Tibial artery (tissue), 4 donors: ENCODE results near the gene CEP63.

Experiments
- DNase-seq, 2 donors: peaks; one replicate each; pipeline ENCODE4 v3.0.0-alpha.2; 2019
- H3K27ac ChIP-seq, 2 donors: fragments of 200-600 bp; sonication (generic) in 1 of 2; 1 replicate in 1 of 2; 2 replicates in 1 of 2; pipeline ENCODE4 v1.5.1; 2018 to 2019; ENCODE audit warnings: mild to moderate bottlenecking in 1 of 2
- H3K27me3 ChIP-seq, 2 donors: fragments of 200-600 bp; sonication (generic) in 1 of 2; one replicate each; pipeline versions ENCODE4 v1.5.1 to v1.6.0; 2016 to 2019
- H3K36me3 ChIP-seq, 3 donors: fragments of 200-600 bp; sonication (generic) in 2 of 3; one replicate each; pipeline ENCODE4 v1.5.1; 2016 to 2019; ENCODE audit warnings: mild to moderate bottlenecking in 2 of 3
- H3K4me1 ChIP-seq, 4 donors: fragments of 200-600 bp; sonication (generic) in 2 of 4; 1 replicate in 3 of 4; 2 replicates in 1 of 4; pipeline ENCODE4 v1.5.1; 2016 to 2019
- H3K4me3 ChIP-seq, 2 donors: fragments of 200-600 bp; sonication (generic) in 1 of 2; 1 replicate in 1 of 2; 2 replicates in 1 of 2; pipeline ENCODE4 v1.5.1; 2018 to 2019; ENCODE audit warnings: mild to moderate bottlenecking in 2 of 2
- H3K9me3 ChIP-seq, 3 donors: fragments of 200-600 bp; sonication (generic) in 1 of 3; one replicate each; pipeline ENCODE4 v1.5.1; 2016 to 2019
- CTCF ChIP-seq, 2 experiments: fragments of 200-600 bp in 1 of 2; fragments of 450-650 bp in 1 of 2; IDR thresholded peaks; one replicate each; pipeline ENCODE4 v1.5.1; 2017 to 2019; ENCODE audit warnings: antibody characterized with exemption in 2 of 2, mild to moderate bottlenecking in 1 of 2, moderate library complexity in 1 of 2
- intact Hi-C: fragments of 100-400 bp; cut with DNase I; formaldehyde crosslinking; loops from one replicate; pipeline ENCODE4 v1.15.0; 2023; ENCODE audit warnings: low total_unique reads

The CEP63 gene

DNA sequence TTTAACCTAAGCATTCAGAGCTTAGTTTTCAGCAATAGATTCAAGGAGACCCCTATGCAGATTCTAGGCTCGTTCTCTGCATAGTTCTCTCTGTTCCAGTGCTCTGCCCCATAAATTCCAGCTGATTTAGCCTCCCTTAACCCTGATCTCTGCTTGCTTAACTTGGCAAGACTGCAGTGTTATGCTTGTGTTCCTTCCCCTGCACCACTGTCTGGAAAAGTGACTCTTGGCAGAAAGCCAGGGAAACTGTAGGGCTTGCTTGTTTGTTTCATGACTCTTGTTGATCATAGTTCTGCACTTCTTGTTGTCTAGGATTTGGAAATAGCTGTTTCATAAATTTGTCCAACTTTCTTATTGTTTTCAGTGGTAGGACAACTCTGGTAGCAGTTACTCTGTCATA lies 40.2 kb upstream of the CEP63 start:
- Histone ChIP-seq H3K36me3 (no peaks in the 10 kb centered on the region), H3K9me3 (no peaks in the 10 kb centered on the region), H3K4me1 (peaks cover 0 to 49% (median 29%) of the 10 kb centered on the region in 4 donors), H3K27me3 (no peaks in the 10 kb centered on the region), H3K27ac (peak overlapping the region; percentile 58 to 60), H3K4me3 (no peak overlapping the region)
- TF ChIP-seq CTCF (IDR thresholded peaks at IDR 0.05), result no peak
- DNase-seq, result peak in 1 of 2 donors; percentile 56
- intact Hi-C loops, result no loop called here

GRCh38 chr3:134446800-134447199 lies 39.1 kb upstream of the CEP63 start:
- Histone ChIP-seq H3K36me3 (no peaks in the 10 kb centered on the region), H3K27ac (peak overlapping the region; percentile 58 to 60), H3K9me3 (no peaks in the 10 kb centered on the region), H3K4me1 (peaks cover 0 to 47% (median 29%) of the 10 kb centered on the region in 4 donors), H3K27me3 (no peaks in the 10 kb centered on the region), H3K4me3 (no peak overlapping the region)
- no peak for DNase-seq
- no peak for TF ChIP-seq CTCF (IDR thresholded peaks at IDR 0.05)
- intact Hi-C loops, result no loop called here

DNA sequence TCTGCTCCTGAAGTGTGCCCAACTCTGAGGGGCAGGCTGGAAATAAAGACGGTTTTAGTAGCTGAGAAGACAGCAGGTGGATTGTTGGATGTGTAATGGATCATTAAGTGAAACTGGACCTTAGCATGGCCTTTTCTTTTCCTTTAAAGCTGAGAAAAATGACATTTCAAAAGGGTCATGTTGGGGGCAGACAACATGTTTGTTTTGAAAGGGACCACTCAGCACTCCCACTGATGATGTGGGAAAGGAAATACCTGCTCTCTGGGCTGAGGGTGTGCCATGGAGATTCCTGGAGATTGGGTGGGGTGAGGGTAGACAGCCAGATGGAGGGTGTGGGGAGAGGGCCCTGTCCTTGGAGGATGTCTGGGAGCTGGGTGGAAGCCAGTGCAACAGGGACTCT lies 38.5 kb upstream of the CEP63 start:
- Histone ChIP-seq H3K27ac (peak overlapping the region; percentile 58 to 60), H3K4me3 (no peak overlapping the region), H3K36me3 (no peaks in the 10 kb centered on the region), H3K9me3 (no peaks in the 10 kb centered on the region), H3K27me3 (no peaks in the 10 kb centered on the region), H3K4me1 (peaks cover 0 to 42% (median 26%) of the 10 kb centered on the region in 4 donors)
- DNase-seq, result no peak
- TF ChIP-seq CTCF (IDR thresholded peaks at IDR 0.05), result no peak
- intact Hi-C loops, result no loop called here

GRCh38 chr3:134448664-134449063 lies 37.2 kb upstream of the CEP63 start:
- no peak for TF ChIP-seq CTCF (IDR thresholded peaks at IDR 0.05)
- DNase-seq, result no peak
- H3K27ac ChIP-seq, result no peak overlapping the region
- H3K27me3 ChIP-seq, result no peaks in the 10 kb centered on the region
- H3K9me3 ChIP-seq, result no peaks in the 10 kb centered on the region
- H3K4me1 ChIP-seq, result peaks cover 0 to 42% (median 26%) of the 10 kb centered on the region in 4 donors
- intact Hi-C loops, result no loop called here
- H3K4me3 ChIP-seq, result no peak overlapping the region
- no peaks in the 10 kb centered on the region for H3K36me3 ChIP-seq

- Histone ChIP-seq H3K27me3 (no peaks in the 10 kb centered on the region), H3K27ac (no peak overlapping the region), H3K4me1 (peaks cover 0 to 40% (median 26%) of the 10 kb centered on the region in 4 donors), H3K36me3 (no peaks in the 10 kb centered on the region), H3K4me3 (no peak overlapping the region), H3K9me3 (no peaks in the 10 kb centered on the region)
- peak; percentile 41 to 72 for DNase-seq
- intact Hi-C loops, result no loop called here
- TF ChIP-seq CTCF (IDR thresholded peaks at IDR 0.05), result peak; percentile 24 to 39
These were observed 36.6 kb upstream of the CEP63 start for GRCh38 chr3:134449277-134449676.

GRCh38 chr3:134449951-134450350 lies 35.9 kb upstream of the CEP63 start:
- intact Hi-C loops, result no loop called here
- Histone ChIP-seq H3K4me3 (no peak overlapping the region), H3K9me3 (no peaks in the 10 kb centered on the region), H3K27ac (no peak overlapping the region), H3K36me3 (no peaks in the 10 kb centered on the region), H3K27me3 (no peaks in the 10 kb centered on the region), H3K4me1 (peaks cover 0 to 33% (median 24%) of the 10 kb centered on the region in 4 donors)
- no peak for TF ChIP-seq CTCF (IDR thresholded peaks at IDR 0.05)
- DNase-seq, result no peak
